ENCODE results near the gene DCAF11. TPM values are rescaled to one million over a fixed set of nuclear protein-coding genes. Genes with fewer than 3 reads are reported as not detected.

Gene DCAF11
- total and polyA plus RNA-seq, 2 of the 13 experiments (the other 11 are each of a cell fraction or from before 2014, with no cell fraction given): 150 to 257 TPM

- TF ChIP-seq RXRA (CRISPR knock-in tag; IDR thresholded peaks at IDR 0.05): no peak
- peak; percentile 63 for TF ChIP-seq POLR2AphosphoS5 (IDR thresholded peaks at IDR 0.05; ENCODE audit: low read depth, low read length)
- TF ChIP-seq ZNF552 (CRISPR knock-in tag; IDR thresholded peaks at IDR 0.05; ENCODE audit: borderline replicate concordance): peak; percentile 46; the same call in 1 of the 2 replicates
- peak; percentile 32 for TF ChIP-seq HNRNPH1 (optimal IDR thresholded peaks at IDR 0.05; ENCODE audit: low read depth, low read length)
- 0 out of 2 replicates have a peak, but pooled peaks have one; percentile 32 for TF ChIP-seq ZC3H4 (CRISPR knock-in tag; IDR thresholded peaks at IDR 0.05; ENCODE audit: borderline replicate concordance)
- no peak for TF ChIP-seq MATR3 (CRISPR knock-in tag; IDR thresholded peaks at IDR 0.05)
- TF ChIP-seq ZNF83 (CRISPR knock-in tag; IDR thresholded peaks at IDR 0.05; ENCODE audit: borderline replicate concordance): no peak
- TF ChIP-seq TEF (CRISPR knock-in tag; IDR thresholded peaks at IDR 0.05): no peak
- TF ChIP-seq E2F2 (CRISPR knock-in tag; IDR thresholded peaks at IDR 0.05; ENCODE audit: borderline replicate concordance): no peak
- TF ChIP-seq ZNF18 (CRISPR knock-in tag; IDR thresholded peaks at IDR 0.05; ENCODE audit: insufficient replicate concordance): no peak
- TF ChIP-seq ZNF570 (CRISPR knock-in tag; IDR thresholded peaks at IDR 0.05; ENCODE audit: borderline replicate concordance): no peak
- TF ChIP-seq IKZF4 (CRISPR knock-in tag; IDR thresholded peaks at IDR 0.05; ENCODE audit: borderline replicate concordance, low read depth, not compliant biosample characterization): no peak
- no peak for TF ChIP-seq JARID2 (CRISPR knock-in tag; IDR thresholded peaks at IDR 0.05; ENCODE audit: insufficient replicate concordance)
- TF ChIP-seq ZNF878 (CRISPR knock-in tag; IDR thresholded peaks at IDR 0.05): no peak
- peak; percentile 30; the same call in 1 of the 2 replicates for TF ChIP-seq MEF2D (CRISPR knock-in tag; IDR thresholded peaks at IDR 0.05)
- no peak for TF ChIP-seq ZNF768 (CRISPR knock-in tag; IDR thresholded peaks at IDR 0.05)
- TF ChIP-seq ZNF652 (CRISPR knock-in tag; IDR thresholded peaks at IDR 0.05; ENCODE audit: borderline replicate concordance, low read depth): no peak
- TF ChIP-seq KLF13 (CRISPR knock-in tag; IDR thresholded peaks at IDR 0.05): no peak
- TF ChIP-seq HBP1 (CRISPR knock-in tag; IDR thresholded peaks at IDR 0.05; ENCODE audit: low read depth): no peak
- 0 out of 2 replicates have a peak, but pooled peaks have one; percentile 22 for TF ChIP-seq ZBTB4 (CRISPR knock-in tag; IDR thresholded peaks at IDR 0.05; ENCODE audit: borderline replicate concordance)
Observed at GRCh38 chr14:24137529-24138395, 23.2 kb downstream of the DCAF11 start (continued).
